Liver (tissue), 3 donors: Measurements from ENCODE around the gene HPCAL1.

ENCODE experiments used
- CTCF ChIP-seq: fragments of 150-350 bp; IDR thresholded peaks from 2 replicates; pipeline ENCODE4 v1.5.1; 2017; ENCODE audit warnings: improper control_type of control experiment, low read depth, low read length; ENCODE audit not compliant: missing input control
- MAX ChIP-seq: IDR thresholded peaks from 2 replicates; pipeline ENCODE4 v1.6.1; 2016; ENCODE audit warnings: antibody characterized with exemption
- NR2F2 ChIP-seq: IDR thresholded peaks from 2 replicates; pipeline ENCODE4 v1.6.1; 2016; ENCODE audit warnings: antibody characterized with exemption
- YY1 ChIP-seq: IDR thresholded peaks from 2 replicates; pipeline ENCODE4 v1.6.1; 2016; ENCODE audit warnings: antibody characterized with exemption, mild to moderate bottlenecking
- TF ChIP-seq, protein P1 (sequence below): IDR thresholded peaks from 2 replicates; pipeline ENCODE4 v1.6.1; 2016; ENCODE audit warnings: antibody characterized with exemption
- donor health status: healthy.
- donor health status: healthy.

DNA sequence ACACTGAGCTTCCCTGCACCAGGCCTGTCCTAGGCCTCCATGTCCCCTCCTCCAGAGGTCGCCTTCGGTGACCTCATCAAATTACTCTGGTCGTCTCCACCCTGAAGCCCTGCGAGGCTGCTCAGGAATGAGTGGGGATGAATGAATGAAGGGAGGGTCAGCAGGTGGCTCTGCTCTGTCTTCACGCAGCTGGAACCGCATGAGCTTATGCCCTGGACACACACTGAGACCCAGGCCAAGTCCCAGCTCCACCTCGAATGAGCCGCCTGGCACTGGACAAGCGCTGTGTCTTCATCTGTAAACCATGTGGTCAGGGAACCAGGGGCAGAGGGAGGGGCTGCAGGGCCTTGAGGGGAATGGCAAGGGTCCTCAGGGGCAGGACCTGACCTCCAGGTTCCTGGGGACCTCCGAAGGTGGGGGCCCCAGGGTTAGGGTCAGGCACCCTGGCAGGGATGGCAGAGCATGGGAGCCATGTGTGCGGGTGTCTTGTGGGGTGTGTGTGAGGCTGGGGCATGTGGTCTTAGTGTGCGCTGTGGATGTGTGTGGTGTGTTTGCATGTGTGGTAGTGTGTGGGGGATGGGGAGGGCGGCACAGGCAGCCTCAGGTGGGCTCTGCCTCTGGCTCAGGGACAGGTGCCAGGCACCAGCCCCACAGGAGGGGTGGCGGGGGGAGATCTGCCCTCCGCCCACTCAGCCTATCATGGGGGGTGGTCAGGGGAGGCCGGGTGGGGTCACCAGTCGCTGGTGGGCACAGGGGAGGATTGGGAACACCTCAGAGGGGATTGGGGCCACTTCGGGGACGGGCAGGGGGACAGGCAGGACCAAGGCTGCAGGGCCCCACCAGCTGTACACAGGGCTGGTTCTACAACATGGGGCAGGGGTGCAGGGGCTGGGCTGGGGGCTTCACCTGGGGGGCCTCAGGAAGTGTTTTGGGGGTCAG, 131.5 kb downstream of the HPCAL1 start:
- TF ChIP-seq CTCF (no peak), NR2F2 (no peak), MAX (no peak), YY1 (no peak)
- TF ChIP-seq, protein P1, sequence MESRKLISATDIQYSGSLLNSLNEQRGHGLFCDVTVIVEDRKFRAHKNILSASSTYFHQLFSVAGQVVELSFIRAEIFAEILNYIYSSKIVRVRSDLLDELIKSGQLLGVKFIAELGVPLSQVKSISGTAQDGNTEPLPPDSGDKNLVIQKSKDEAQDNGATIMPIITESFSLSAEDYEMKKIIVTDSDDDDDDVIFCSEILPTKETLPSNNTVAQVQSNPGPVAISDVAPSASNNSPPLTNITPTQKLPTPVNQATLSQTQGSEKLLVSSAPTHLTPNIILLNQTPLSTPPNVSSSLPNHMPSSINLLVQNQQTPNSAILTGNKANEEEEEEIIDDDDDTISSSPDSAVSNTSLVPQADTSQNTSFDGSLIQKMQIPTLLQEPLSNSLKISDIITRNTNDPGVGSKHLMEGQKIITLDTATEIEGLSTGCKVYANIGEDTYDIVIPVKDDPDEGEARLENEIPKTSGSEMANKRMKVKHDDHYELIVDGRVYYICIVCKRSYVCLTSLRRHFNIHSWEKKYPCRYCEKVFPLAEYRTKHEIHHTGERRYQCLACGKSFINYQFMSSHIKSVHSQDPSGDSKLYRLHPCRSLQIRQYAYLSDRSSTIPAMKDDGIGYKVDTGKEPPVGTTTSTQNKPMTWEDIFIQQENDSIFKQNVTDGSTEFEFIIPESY = no peak
